ENCODE data around the gene KCNA3.

The KCNA3 gene

GRCh38 chr1:110639724-110640386 is 34.9 kb downstream of the KCNA3 start:
- no peak for DNase-seq (ENCODE audit: low spot score)

- DNase-seq (ENCODE audit: low spot score), result no peak
Observed at GRCh38 chr1:110638556-110638955, 36.2 kb downstream of the KCNA3 start.

- DNase-seq (ENCODE audit: low spot score), result no peak
Observed at GRCh38 chr1:110638058-110638457, 36.7 kb downstream of the KCNA3 start.

- DNase-seq (ENCODE audit: low spot score), result no peak
Observed at GRCh38 chr1:110637475-110637874, 37.3 kb downstream of the KCNA3 start.

GRCh38 chr1:110636149-110636935 is 38.4 kb downstream of the KCNA3 start:
- no peak for DNase-seq (ENCODE audit: low spot score)

GRCh38 chr1:110635434-110635833 is 39.3 kb downstream of the KCNA3 start:
- no peak for DNase-seq (ENCODE audit: low spot score)

GRCh38 chr1:110634455-110635311 is 40.1 kb downstream of the KCNA3 start:
- DNase-seq (ENCODE audit: low spot score), result no peak

- DNase-seq (ENCODE audit: low spot score), result no peak
Observed at GRCh38 chr1:110634086-110634454, 40.7 kb downstream of the KCNA3 start.

GRCh38 chr1:110633646-110634030 is 41.1 kb downstream of the KCNA3 start:
- DNase-seq (ENCODE audit: low spot score), result no peak

GRCh38 chr1:110631836-110632620 is 42.7 kb downstream of the KCNA3 start:
- no peak for DNase-seq (ENCODE audit: low spot score)

GRCh38 chr1:110630839-110631663 is 43.7 kb downstream of the KCNA3 start:
- peak; percentile 56 for DNase-seq (ENCODE audit: low spot score)

- DNase-seq (ENCODE audit: low spot score), result no peak
Observed at GRCh38 chr1:110628323-110629105, 46.2 kb downstream of the KCNA3 start.

GRCh38 chr1:110627764-110628163 is 47.0 kb downstream of the KCNA3 start:
- DNase-seq (ENCODE audit: low spot score), result no peak

- no peak for DNase-seq (ENCODE audit: low spot score)
Observed at GRCh38 chr1:110626889-110627288, 47.9 kb downstream of the KCNA3 start.

Data from SW480 (cell line).